HepG2 (cell line): Measurements from ENCODE around the gene TGM1. TPM values are rescaled to one million over a fixed set of nuclear protein-coding genes. Genes with fewer than 3 reads are reported as not detected.

Source experiments
- EEA1 ChIP-seq: sonication (generic); formaldehyde crosslinking; IDR thresholded peaks from 2 replicates; pipeline ENCODE4 v1.5.1; 2020; ENCODE audit warnings: mild to moderate bottlenecking, missing genetic modification reagents, borderline replicate concordance
- ELF3 ChIP-seq: IDR thresholded peaks from 2 replicates; pipeline ENCODE4 v1.6.1; 2016; ENCODE audit warnings: missing genetic modification reagents, missing compliant biosample characterization
- GZF1 ChIP-seq: sonication (generic); formaldehyde crosslinking; IDR thresholded peaks from 2 replicates; pipeline ENCODE4 v1.5.1; 2020; ENCODE audit warnings: mild to moderate bottlenecking, missing genetic modification reagents
- HES4 ChIP-seq: sonication (generic); formaldehyde crosslinking; IDR thresholded peaks from 2 replicates; pipeline ENCODE4 v1.9.0; 2021; ENCODE audit warnings: mild to moderate bottlenecking, missing genetic modification reagents, borderline replicate concordance
- HNF4A ChIP-seq: sonication (generic); formaldehyde crosslinking; IDR thresholded peaks from 2 replicates; pipeline ENCODE4 v1.4.0; 2020; ENCODE audit warnings: missing genetic modification reagents
- HNRNPH1 ChIP-seq: fragments of 200-400 bp; formaldehyde crosslinking; optimal IDR thresholded peaks from 2 replicates; pipeline ENCODE3; 2017; ENCODE audit warnings: mild to moderate bottlenecking, low read depth, low read length
- HOXA5 ChIP-seq: sonication (generic); formaldehyde crosslinking; IDR thresholded peaks from 2 replicates; pipeline ENCODE4 v1.4.0; 2020; ENCODE audit warnings: missing genetic modification reagents
- IKZF4 ChIP-seq: sonication (generic); formaldehyde crosslinking; IDR thresholded peaks from 2 replicates; pipeline ENCODE4 v1.5.1; 2020; ENCODE audit warnings: borderline replicate concordance, mild to moderate bottlenecking, low read depth, missing genetic modification reagents; ENCODE audit errors: not compliant biosample characterization
- IRF9 ChIP-seq: sonication (generic); formaldehyde crosslinking; IDR thresholded peaks from 2 replicates; pipeline ENCODE4 v1.8.0; 2022; ENCODE audit warnings: missing genetic modification reagents, mild to moderate bottlenecking, borderline replicate concordance
- JUN ChIP-seq: sonication (generic); formaldehyde crosslinking; IDR thresholded peaks from 2 replicates; pipeline ENCODE4 v1.4.0; 2020; ENCODE audit warnings: mild to moderate bottlenecking, missing genetic modification reagents
- MYNN ChIP-seq: sonication (generic); formaldehyde crosslinking; IDR thresholded peaks from 2 replicates; pipeline ENCODE4 v1.4.0; 2020; ENCODE audit warnings: mild to moderate bottlenecking, low read depth, missing genetic modification reagents
- NFIB ChIP-seq: sonication (generic); formaldehyde crosslinking; IDR thresholded peaks from 2 replicates; pipeline ENCODE4 v1.9.0; 2021; ENCODE audit warnings: missing genetic modification reagents, mild to moderate bottlenecking, borderline replicate concordance
- NFKBIZ ChIP-seq: IDR thresholded peaks from 2 replicates; pipeline ENCODE4 v1.6.1; 2018; ENCODE audit warnings: missing genetic modification reagents, missing compliant biosample characterization
- PHF20 ChIP-seq: sonication (generic); formaldehyde crosslinking; IDR thresholded peaks from 2 replicates; pipeline ENCODE4 v1.5.0; 2020; ENCODE audit warnings: mild to moderate bottlenecking, missing genetic modification reagents
- POLR2G ChIP-seq: fragments of 200-400 bp; formaldehyde crosslinking; IDR thresholded peaks from 2 replicates; pipeline ENCODE4 v1.6.1; 2018; ENCODE audit warnings: mild to moderate bottlenecking, low read depth, low read length, moderate library complexity
- SNAPC5 ChIP-seq: sonication (generic); formaldehyde crosslinking; IDR thresholded peaks from 2 replicates; pipeline ENCODE4 v1.8.1; 2023; ENCODE audit warnings: mild to moderate bottlenecking, missing genetic modification reagents, borderline replicate concordance
- SRY ChIP-seq: sonication (generic); formaldehyde crosslinking; IDR thresholded peaks from 2 replicates; pipeline ENCODE4 v1.8.0; 2022; ENCODE audit warnings: mild to moderate bottlenecking, missing genetic modification reagents
- ZFP36L2 ChIP-seq: sonication (generic); formaldehyde crosslinking; IDR thresholded peaks from 2 replicates; pipeline ENCODE4 v1.4.0; 2020; ENCODE audit warnings: missing genetic modification reagents
- ZNF326 ChIP-seq: sonication (generic); formaldehyde crosslinking; IDR thresholded peaks from 2 replicates; pipeline ENCODE4 v1.4.0; 2020; ENCODE audit warnings: missing genetic modification reagents, borderline replicate concordance
- ZNF337 ChIP-seq: sonication (generic); formaldehyde crosslinking; IDR thresholded peaks from 2 replicates; pipeline ENCODE4 v1.5.1; 2020; ENCODE audit warnings: missing genetic modification reagents, low read depth, mild to moderate bottlenecking, borderline replicate concordance
- ZNF598 ChIP-seq: sonication (generic); formaldehyde crosslinking; IDR thresholded peaks from 2 replicates; pipeline ENCODE4 v1.5.1; 2020; ENCODE audit warnings: mild to moderate bottlenecking, missing genetic modification reagents, borderline replicate concordance
- ZNF713 ChIP-seq: sonication (generic); formaldehyde crosslinking; IDR thresholded peaks from 2 replicates; pipeline ENCODE4 v1.4.0; 2020; ENCODE audit warnings: mild to moderate bottlenecking, missing genetic modification reagents
- ZNF839 ChIP-seq: sonication (generic); formaldehyde crosslinking; IDR thresholded peaks from 2 replicates; pipeline ENCODE4 v1.4.0; 2020; ENCODE audit warnings: missing genetic modification reagents, mild to moderate bottlenecking, borderline replicate concordance
- polyA plus RNA-seq, 8 experiments: library from polyadenylated mRNA; depleted of rRNA in 3 of 8; stranded (reverse) in 7 of 8; unstranded in 1 of 8; fragments of >200 nt; fragmentation: Illumina TruSeq in 4 of 8; extraction: Trizol in 4 of 8; gene quantifications; 2 replicates each; pipeline versions ENCODE4 v1.2.1 to v1.2.3, GENCODE V29; 2011 to 2016; ENCODE audit warnings: low read depth in 4 of 8, missing spikeins in 1 of 8, mixed read lengths in 1 of 8; ENCODE audit not compliant: insufficient read depth in 1 of 8
- total RNA-seq, 5 experiments: library from RNA; depleted of rRNA; stranded (reverse); fragments of >200 nt; fragmentation: Illumina TruSeq; extraction: Trizol; gene quantifications; 2 replicates each; pipeline ENCODE4 v1.2.3, GENCODE V29; 2016; ENCODE audit warnings: low read depth in 1 of 5
- TF ChIP-seq, protein P1 (sequence below): sonication (generic); formaldehyde crosslinking; IDR thresholded peaks from 2 replicates; pipeline ENCODE4 v1.4.0; 2020; ENCODE audit warnings: missing genetic modification reagents
- TF ChIP-seq, protein P2 (sequence below): sonication (generic); formaldehyde crosslinking; IDR thresholded peaks from 2 replicates; pipeline ENCODE4 v1.5.1; 2020; ENCODE audit warnings: mild to moderate bottlenecking, missing genetic modification reagents, moderate library complexity

TGM1 gene
- total and polyA plus RNA-seq, 2 of the 13 experiments (the other 11 are each of a cell fraction or from before 2014, with no cell fraction given) = 3.2 to 10.6 TPM

DNA sequence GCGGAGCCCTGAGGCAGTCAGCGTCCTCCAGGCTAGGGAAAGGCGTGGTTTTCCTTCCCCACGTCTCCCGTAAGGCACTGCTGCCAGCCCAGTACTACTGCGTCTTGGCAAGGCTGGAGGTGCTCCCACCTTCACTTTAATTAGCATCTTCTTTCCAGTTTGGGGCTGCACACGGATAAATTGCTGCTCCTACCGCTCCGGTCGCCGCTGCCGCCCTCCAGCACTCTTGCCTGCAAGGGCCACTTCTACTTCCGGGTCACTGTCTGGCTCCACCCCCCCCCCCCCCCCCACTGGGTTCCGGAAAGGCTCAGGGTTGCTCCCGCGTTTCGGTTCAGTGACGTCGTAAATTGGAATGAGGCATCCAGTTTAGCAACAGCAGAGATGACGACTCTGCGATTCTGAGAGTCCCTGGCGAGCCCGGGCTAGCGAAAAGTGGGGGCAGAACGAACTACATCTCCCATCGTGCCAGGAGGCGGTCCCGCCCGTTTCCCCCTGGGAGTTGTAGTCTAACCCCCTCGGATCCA lies 30.8 kb downstream of the TGM1 start, which contains the start of gene NEDD8 (continued):
- TF ChIP-seq SRY (CRISPR knock-in tag) = no peak; the same call in 1 of the 2 replicates
- TF ChIP-seq ZNF598 (CRISPR knock-in tag) = 0 out of 2 replicates have a peak, but pooled peaks have one; percentile 71
- peak; percentile 79; the same call in 1 of the 2 replicates for TF ChIP-seq ZNF326 (CRISPR knock-in tag)
- peak; percentile 46; the same call in 1 of the 2 replicates for TF ChIP-seq JUN (CRISPR knock-in tag)
- no peak for TF ChIP-seq HNF4A (CRISPR knock-in tag)
- TF ChIP-seq HNRNPH1 = no peak
- TF ChIP-seq HOXA5 (CRISPR knock-in tag) = peak; percentile 92
- TF ChIP-seq ZNF713 (CRISPR knock-in tag) = 0 out of 2 replicates have a peak, but pooled peaks have one; percentile 32
- TF ChIP-seq SNAPC5 = 0 out of 2 replicates have a peak, but pooled peaks have one; percentile 68
- peak; percentile 98; the same call in 1 of the 2 replicates for TF ChIP-seq ZNF337 (CRISPR knock-in tag)
- TF ChIP-seq NFIB = 0 out of 2 replicates have a peak, but pooled peaks have one; percentile 74
- TF ChIP-seq EEA1 (CRISPR knock-in tag) = 0 out of 2 replicates have a peak, but pooled peaks have one; percentile 36
- peak; percentile 27 for TF ChIP-seq ELF3
- TF ChIP-seq NFKBIZ (CRISPR knock-in tag) = no peak
- peak; percentile 68; the same call in 1 of the 2 replicates for TF ChIP-seq MYNN (CRISPR knock-in tag)
- TF ChIP-seq, protein P1, sequence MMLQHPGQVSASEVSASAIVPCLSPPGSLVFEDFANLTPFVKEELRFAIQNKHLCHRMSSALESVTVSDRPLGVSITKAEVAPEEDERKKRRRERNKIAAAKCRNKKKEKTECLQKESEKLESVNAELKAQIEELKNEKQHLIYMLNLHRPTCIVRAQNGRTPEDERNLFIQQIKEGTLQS (CRISPR knock-in tag) = 0 out of 2 replicates have a peak, but pooled peaks have one; percentile 1
- TF ChIP-seq POLR2G = peak; percentile 92
- peak; percentile 96 for TF ChIP-seq IKZF4 (CRISPR knock-in tag)
- peak; percentile 91 for TF ChIP-seq PHF20 (CRISPR knock-in tag)
- peak; percentile 30; the same call in 1 of the 2 replicates for TF ChIP-seq HES4
- TF ChIP-seq, protein P2, sequence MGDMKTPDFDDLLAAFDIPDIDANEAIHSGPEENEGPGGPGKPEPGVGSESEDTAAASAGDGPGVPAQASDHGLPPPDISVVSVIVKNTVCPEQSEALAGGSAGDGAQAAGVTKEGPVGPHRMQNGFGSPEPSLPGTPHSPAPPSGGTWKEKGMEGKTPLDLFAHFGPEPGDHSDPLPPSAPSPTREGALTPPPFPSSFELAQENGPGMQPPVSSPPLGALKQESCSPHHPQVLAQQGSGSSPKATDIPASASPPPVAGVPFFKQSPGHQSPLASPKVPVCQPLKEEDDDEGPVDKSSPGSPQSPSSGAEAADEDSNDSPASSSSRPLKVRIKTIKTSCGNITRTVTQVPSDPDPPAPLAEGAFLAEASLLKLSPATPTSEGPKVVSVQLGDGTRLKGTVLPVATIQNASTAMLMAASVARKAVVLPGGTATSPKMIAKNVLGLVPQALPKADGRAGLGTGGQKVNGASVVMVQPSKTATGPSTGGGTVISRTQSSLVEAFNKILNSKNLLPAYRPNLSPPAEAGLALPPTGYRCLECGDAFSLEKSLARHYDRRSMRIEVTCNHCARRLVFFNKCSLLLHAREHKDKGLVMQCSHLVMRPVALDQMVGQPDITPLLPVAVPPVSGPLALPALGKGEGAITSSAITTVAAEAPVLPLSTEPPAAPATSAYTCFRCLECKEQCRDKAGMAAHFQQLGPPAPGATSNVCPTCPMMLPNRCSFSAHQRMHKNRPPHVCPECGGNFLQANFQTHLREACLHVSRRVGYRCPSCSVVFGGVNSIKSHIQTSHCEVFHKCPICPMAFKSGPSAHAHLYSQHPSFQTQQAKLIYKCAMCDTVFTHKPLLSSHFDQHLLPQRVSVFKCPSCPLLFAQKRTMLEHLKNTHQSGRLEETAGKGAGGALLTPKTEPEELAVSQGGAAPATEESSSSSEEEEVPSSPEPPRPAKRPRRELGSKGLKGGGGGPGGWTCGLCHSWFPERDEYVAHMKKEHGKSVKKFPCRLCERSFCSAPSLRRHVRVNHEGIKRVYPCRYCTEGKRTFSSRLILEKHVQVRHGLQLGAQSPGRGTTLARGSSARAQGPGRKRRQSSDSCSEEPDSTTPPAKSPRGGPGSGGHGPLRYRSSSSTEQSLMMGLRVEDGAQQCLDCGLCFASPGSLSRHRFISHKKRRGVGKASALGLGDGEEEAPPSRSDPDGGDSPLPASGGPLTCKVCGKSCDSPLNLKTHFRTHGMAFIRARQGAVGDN (CRISPR knock-in tag) = peak; percentile 89; the same call in 1 of the 2 replicates
- TF ChIP-seq IRF9 (CRISPR knock-in tag) = peak; percentile 3; the same call in 1 of the 2 replicates
- TF ChIP-seq GZF1 (CRISPR knock-in tag) = peak; percentile 59; the same call in 1 of the 2 replicates
- peak; percentile 72 for TF ChIP-seq ZNF839 (CRISPR knock-in tag)
- peak; percentile 43; the same call in 1 of the 2 replicates for TF ChIP-seq ZFP36L2 (CRISPR knock-in tag)
